Midbrain (tissue), 1 donor: ENCODE measurements around the gene CPO.
"Not testable (repeated sequence)": the region's sequence is repeated elsewhere in the genome, so short reads cannot be mapped to it uniquely, and the experiment has no call there.

Experiments
- DNase-seq: peaks from one replicate; lab custom pipeline; 2025; lab: John Stamatoyannopoulos, UW

The CPO gene, protein sequence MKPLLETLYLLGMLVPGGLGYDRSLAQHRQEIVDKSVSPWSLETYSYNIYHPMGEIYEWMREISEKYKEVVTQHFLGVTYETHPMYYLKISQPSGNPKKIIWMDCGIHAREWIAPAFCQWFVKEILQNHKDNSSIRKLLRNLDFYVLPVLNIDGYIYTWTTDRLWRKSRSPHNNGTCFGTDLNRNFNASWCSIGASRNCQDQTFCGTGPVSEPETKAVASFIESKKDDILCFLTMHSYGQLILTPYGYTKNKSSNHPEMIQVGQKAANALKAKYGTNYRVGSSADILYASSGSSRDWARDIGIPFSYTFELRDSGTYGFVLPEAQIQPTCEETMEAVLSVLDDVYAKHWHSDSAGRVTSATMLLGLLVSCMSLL

DNA sequence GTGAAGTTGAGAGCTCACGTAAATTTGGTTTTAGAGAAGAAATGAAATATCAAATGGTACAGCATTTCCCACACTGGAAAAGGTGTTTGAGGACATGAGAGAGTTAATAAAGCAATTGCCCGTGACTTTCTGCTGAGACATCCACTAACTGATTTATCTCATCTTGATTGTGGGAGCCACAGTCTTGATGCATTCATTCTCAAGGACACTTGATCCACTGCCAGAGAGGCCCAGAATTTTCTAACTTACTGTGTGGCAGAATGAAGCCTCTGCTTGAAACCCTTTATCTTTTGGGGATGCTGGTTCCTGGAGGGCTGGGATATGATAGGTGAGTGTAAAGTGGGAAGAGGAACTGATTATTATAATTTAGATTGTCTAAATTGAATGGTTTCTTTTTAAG lies at the start of gene CPO:
Gene CPO (plus strand): TSS at position 179 of the 400 bp plus-strand sequence. CDS start 82 bp downstream, at position 261.
- DNase-seq = no peak

DNA sequence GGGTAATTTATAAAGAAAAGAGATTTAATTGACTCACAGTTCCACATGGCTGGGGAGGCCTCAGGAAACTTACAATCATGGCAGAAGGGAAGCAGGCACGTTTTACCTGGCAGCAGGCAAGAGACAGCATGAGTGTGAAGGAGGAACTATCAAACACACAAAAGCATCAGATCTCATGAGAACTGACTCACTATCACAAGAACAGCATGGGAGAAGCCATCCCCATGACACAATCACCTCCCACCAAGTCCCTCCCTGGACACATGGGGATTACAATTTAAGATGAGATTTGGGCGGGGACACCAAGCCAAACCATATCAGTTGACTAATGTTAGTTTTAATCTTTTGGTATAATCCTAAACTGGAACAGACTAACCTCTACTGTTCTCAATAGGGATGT lies 49.1 kb upstream of the CPO start:
- no peak for DNase-seq

DNA sequence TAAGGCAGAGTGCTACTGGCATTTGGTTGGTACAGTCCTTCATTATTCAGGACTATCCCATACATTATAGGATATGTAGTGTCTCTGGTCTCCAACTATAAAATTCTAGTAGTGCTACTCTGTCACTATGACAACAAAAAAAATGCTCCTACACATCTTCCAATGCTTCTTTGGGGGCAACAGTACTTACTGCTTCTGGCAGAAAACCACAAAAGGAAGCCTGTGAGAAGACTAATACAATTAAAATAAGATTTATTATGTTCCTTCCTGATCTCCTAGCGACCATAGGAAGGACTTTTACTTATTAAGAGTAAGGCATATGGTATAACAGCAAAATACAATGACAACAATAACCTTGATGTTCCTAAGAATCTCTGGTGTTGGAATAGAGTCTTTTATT lies 48.4 kb upstream of the CPO start:
- DNase-seq = no peak

DNA sequence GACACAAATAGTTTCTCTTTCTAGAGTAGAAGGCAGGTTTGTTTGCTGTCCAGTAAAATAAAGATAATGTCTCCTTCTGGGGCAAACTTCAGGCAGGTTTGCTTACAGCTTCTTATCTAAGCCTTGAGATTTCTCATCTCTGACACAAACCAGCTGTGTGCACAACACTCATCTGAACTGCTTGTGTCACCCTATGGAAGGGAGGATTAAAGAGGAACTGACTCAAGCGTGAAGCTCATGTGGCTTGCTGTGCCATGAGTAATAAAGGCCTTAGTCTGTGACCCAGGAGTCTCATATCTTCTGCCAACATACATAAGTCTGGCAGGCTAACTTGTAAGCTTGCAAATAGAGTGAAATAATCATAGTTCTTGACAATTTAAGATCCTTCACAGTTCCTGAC lies 24.2 kb upstream of the CPO start:
- no peak for DNase-seq

DNA sequence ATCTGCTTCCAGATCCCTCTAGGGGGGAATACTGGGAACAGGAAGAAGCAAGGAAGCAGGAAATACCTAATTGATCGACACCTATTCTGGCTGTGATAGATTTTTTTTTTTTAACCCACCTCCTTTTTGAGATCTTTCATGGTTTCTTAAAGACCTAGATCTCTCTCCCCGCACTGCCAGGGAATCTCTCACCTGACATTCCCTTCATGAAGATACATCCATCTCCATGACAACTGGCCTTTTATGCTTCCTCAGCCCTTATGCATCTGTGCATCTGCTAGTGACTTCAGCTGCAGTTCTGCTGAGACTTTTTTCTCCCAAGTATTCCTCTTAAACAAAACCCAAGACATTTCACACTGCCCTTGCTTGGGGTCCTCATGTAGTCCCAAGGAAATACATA lies 21.1 kb upstream of the CPO start:
- no peak for DNase-seq

DNA sequence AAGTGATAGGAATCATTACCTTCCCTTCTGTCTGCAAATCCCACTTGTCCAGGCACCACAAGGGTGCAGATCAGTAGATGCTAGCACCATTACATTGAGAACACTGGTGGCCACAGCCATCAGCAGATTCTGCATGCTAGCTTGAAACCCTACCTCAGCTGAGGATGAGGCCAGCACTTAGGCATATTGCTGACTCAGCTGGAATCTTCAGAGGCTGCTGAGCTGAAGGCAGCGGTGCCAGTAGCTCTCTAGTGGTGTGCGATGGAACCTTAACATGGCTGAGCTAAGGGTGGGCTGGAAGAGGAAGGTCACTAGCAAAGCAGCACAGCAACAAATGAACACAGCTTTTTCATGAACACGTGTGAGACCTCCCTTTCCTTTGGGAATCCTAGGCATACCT lies 19.0 kb upstream of the CPO start:
- DNase-seq = no peak

DNA sequence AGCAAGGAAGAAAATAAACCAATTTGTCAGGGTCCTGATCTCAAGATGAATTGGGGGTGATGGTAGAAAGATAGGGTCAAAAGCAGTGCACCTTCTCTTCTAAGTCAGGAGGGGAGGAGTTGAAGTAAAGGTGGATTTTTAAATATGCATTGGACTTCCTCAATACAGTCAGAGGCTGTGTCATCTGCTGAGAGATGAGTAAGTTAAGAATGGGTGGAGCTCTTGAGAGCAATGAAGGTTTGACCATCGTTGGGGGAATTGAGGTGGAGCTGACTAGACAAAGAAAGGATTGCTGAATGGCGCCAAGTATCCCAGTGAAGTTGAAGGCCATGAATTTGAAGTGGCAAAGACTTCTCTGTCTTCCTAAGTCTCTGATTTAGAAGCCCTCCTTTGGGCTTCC lies 18.4 kb upstream of the CPO start:
- no peak for DNase-seq

DNA sequence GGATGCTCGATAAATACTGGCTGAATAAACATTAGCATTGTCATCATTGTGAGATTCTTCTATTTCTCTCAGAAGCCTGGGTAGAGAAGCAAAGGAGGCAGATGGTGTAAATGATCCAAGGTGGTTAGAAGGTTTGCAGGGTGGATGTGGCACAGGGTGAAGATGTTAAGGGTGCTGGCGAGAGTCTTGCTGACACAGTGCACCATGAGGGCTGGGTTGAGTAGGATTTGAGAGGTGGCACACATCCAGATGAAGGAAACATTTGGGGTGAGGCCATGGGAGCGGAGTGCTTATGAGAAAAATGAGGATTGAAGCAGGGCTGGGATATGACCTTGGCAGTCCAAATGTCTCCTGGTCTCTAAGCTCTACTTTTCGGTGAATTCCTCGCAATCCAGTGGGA lies 17.8 kb upstream of the CPO start:
- DNase-seq = no peak

DNA sequence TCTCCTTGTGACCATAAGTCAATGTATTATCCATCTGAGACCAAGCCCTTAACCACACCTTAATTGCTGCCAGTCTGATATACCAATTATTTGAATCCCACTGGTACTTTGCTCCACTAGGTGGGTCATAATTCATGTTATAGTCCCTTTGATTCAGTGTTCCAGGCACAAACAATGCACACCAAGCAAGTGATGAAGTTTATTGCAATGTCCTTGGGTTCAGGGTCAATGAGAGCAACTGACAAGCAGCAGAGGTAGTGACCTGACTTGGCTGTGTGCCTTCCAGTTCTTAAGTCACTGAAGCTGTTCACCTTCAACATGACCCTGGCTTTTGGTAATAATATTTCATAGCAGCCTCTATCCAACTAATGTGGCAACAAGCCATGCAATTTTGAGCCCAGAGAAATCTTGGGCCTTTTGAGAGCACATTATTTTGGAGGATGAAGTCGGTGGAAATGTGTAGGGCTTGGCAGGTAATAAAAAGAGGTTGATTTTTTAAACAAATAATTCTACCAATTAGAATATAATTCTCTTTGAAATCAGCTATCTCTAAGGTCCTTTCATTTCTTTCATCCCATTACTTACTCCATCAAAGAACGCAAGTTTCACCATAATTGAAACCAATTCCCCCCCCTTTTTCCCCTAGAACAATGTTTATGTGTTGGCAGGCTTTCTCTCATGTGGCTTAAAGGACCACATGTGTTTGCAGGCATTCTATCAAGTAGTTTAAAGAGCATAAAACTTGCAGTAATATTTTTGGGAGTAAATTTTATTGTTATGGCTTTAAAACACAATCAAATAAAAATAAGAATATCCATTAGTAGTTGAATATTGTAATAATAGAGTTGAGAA lies 3.1 kb upstream of the CPO start:
- no peak for DNase-seq

DNA sequence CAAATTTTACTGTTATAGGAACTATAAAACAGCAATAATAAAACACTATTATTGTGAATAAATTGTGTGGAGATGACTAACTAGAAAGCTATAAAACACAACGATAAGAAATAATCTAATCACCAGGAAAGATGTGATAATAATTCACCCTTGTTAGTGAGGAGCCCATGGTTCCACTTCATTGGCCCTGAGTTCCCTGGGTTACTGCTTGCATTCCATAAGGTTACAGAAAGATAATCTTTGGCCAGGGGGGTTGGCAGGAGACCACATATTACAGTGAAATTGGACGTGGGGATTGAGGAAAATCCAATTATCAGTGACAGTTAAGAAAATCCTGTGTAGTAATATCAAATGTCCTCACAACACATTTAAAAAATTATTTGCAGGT lies 2.5 kb upstream of the CPO start:
- DNase-seq = no peak

DNA sequence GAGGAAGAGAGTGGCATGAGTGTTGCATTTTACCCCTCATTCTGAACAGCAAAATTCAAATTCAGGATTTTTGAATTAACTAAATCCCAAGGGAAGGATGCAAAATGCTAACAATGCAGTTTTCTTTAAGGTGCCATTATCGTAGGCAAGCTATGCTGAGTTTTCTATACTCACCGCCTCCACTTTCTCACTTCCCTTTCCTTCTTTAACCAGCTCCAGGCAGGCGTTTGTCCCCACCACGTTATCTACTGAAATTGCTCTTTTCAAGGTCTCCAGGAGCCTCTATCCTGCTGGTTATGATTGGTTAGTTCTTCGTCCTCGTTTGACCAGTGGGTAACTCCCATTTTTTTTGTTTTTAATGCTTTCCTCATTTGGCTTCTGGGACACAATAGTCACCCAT lies 1.8 kb upstream of the CPO start:
- DNase-seq = no peak

DNA sequence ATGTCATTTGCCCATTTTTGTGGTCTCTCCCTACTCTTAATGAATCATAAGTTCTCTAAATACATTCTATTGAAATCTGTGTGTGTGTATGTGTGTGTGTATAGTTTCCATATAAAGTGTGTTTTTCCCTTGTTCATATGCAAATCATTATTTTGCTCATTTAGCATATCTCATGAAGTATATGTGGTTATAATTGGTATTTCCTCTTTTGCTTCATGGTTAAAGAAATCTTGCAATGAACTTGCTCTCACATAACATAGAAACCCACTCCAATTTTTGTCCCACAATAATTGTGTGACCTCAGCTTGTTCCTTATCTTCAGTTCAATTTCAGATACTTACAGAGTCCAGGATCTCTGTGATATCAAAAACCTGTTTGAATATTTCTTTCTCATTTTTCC lies 1.2 kb downstream of the CPO start:
- DNase-seq = no peak

DNA sequence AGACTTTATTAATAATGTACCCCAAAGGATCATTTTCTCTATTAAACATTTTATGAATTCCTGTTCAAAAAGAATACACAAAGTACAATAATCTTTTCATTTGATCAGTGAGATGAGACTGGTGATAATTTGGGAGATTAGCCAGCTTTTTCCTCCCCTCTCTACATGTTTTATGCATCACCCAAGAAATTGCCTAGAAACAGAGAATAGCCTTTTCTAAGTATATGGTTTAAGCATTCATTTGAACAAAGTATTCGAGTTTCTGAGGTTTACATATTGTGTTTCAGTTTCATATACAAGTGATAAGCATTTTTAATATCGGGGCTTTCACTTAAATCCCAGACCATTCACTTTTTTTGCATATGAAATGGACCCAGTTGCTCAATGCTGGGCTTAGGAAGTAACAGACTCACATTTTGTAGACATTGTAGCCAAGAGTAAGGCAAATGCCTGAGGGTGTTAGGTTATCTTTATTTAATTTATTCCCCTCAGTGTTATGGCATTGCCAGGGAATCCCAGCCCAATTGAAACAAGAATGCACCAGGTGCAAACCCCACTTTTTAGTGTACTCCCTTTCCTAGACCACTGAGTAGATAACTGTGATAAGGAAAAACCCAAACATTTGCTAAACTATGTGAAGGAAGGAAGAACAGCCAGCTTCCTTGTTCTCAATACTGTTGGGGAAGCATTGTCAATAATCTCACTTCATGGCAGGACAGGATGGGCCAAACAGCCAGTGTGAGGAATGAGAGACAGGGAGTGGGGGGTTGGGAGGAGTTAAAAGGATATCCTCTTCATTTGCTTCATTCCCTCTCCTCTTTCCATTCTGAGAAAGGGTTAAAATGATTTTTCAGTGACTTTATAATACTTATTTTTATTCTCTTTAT lies 3.5 kb downstream of the CPO start:
- DNase-seq = no peak

DNA sequence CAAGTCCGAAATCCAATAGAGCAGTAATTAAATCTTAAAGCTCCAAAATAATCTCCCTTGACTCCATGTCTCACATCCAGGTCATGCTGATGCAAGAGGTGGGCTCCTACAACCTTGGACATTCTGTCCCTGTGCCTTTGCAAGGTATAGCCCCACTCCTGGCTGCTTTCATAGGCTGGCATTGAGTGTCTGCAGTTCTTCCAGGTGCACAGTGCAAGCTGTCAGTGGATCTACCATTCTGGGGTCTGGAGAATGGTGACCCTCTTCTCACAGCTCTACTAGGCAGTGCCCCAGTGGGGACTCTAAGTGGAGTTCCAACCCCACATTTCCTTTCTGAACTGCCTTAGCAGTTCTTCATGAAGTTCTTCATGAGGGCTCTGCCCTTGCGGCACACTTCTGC lies 14.1 kb downstream of the CPO start:
- DNase-seq = not testable (repeated sequence)

DNA sequence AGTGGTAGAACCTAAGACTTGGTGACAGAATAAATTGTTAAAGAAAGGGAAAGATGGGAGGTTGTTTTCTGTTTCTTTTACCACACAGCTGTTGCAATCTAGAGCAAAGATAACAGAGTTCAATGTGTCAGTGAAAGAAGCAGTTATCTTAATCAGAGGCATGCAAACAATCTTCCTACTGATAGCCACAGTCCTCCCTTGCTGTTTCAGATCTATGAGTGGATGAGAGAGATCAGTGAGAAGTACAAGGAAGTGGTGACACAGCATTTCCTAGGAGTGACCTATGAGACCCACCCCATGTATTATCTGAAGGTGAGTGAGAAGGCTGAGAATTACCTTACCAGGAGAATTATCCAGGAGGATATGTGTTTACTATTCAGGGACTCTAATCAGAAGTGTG lies 15.9 kb downstream of the CPO start:
- no peak for DNase-seq

DNA sequence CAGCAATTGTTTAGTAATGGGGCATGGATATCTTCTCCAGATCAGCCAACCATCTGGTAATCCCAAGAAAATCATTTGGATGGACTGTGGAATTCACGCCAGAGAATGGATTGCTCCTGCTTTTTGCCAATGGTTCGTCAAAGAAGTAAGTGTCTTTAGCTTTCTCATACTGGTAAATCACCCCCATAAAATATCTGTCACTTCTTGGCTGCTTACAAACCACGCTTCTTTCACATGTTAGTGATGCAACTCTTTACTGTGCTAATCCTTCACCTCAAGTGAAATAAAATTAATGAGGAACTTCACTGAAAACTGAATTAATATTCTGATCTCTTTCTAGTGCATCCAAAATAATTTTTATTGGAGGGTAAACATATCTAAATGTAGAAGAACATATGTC lies 18.9 kb downstream of the CPO start:
- no peak for DNase-seq

DNA sequence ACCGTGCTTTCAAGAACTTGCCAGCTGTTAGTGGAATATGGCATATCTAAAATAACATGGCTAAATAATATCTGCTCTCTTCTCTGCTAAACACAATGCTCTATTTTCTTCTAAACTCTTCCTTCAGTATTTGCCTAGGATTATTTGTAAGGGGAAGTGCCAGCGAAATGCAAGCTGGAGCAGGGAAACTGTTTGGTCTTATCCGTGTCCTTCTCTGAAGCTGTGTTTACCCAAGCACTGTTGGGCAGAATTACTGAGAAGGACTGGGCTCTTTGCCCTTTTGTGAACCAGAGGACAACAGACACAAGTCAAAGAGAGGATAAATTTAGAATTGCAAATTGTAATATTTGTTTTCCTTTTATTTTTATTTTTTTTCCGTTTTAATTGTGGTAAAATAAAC lies 23.6 kb downstream of the CPO start:
- peak; percentile 45 for DNase-seq

DNA sequence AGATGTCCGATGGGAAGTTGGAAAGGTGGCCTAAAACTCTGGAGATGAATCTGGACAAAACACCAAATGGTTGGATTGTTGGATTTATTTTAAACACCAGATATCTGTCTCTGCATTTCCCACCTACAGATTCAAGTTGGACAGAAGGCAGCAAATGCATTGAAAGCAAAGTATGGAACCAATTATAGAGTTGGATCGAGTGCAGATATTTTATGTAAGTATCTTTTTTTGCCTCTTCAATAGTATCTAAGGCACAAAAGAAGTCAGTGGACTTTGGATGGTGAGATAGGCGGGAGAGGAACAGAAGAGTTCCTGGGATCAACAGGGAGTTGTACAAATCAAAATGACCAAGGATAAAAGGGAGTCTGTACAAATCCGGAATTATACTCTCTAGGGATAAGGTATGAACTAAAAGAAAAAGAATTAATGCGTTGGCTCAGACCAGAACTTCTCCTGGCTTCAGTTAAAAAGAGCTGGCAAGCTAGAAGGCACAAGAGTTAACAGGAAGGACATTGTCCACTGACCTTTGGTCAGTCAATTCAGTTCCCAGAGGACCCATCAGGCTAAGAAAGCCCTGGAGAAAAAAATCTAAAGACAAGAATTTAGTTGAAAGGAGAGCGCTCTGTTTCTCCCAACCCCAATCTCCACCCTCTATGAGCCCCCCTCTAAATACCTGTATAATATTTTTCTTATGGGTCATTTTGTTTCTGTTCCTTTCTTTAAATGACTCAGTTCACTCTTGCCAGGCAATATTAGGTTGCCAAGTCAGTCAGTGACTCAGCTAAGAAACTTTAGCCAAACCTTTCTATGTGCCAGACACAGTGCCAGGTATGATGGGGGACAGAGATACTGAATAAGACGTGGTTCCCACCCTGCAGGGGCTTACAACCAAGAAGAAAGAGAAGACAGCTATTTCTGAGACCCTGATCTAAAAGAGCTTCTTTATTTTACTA lies 29.1 kb downstream of the CPO start:
- no peak for DNase-seq

DNA sequence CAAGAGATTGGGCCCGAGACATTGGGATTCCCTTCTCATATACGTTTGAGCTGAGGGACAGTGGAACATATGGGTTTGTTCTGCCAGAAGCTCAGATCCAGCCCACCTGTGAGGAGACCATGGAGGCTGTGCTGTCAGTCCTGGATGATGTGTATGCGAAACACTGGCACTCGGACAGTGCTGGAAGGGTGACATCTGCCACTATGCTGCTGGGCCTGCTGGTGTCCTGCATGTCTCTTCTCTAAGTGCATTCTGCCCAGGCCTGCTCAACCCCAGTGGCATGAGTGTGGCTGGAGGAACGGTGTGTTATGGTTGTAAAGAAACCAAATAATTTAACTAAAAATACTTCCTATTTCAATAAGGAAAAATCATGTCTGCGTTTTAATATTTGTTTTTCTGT lies 29.9 kb downstream of the CPO start:
- no peak for DNase-seq

DNA sequence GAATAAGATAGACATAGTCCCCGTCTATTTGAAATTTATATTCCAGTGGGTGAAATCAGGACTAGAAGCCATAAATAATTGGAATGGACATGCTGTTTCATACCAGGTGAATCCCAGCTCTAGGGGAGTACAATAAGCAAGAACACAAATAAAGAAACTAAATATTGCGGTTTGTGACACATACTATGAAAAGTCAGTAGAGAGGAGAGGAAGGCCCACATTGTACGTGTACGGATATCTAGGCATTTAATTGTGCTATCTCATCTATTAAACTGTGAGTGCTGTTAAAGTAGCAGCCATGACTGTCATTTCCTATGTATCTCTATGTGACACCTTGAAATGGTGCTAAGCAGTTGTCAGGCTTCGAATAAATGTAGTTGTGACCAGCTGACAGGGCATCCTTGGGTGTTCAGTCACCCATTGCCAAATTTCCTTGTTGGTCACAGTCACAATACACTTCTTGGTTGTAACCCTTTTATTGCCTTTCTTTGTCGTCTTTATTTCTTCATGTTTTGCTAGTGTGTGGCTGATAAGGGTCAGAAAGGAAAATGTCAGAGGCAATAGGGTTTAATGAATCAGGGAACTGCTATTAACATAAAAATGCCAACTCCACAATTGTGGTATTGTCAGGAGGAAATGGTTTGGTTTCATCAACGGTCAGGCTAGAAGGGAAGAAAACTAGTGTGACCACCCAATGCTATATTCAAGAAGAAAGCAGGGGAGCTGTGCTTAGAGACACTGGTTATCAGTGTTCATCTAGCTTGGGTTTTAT lies 31.5 kb downstream of the CPO start:
- no peak for DNase-seq

DNA sequence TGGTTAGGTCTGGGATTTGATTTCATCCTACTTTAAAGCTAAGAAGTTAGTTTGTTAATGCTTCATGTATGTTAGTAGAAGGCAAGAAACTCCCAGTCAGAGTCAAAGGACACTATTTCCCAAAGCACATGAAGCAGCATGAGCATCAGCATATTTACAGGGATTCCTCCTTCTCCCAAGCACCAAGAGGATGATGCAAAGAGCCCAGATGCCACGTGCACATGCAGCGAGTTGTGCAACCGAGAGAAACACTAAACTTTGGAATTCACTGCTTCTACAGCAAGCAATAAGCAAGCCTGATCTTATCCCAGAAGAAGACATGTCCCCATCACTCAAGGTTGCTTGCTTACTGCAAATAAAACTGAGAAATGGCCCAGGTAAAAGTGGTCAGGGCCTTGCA lies 32.5 kb downstream of the CPO start:
- no peak for DNase-seq
